Left colon (tissue), 2 donors: Measurements from ENCODE around the gene PCDHGB3. TPM values are rescaled to one million over a fixed set of nuclear protein-coding genes. Genes with fewer than 3 reads are reported as not detected.
A peak's percentile ranks its signal among the peaks of the same experiment; 100 is the strongest.
"Not testable (repeated sequence)": the region's sequence is repeated elsewhere in the genome, so short reads cannot be mapped to it uniquely, and the experiment has no call there.

ENCODE experiments used
- ATAC-seq: fragments of 200-7000 bp; cut with Tn5 transposase; one replicate; pipeline ENCODE4 v1.9.1; 2020; ENCODE audit warnings: mild to moderate bottlenecking, moderate library complexity
- DNase-seq, 2 donors: peaks; one replicate each; pipeline ENCODE4 v3.0.0-alpha.2; 2020
- intact Hi-C, 2 donors: fragments of 100-400 bp; cut with DNase I in 1 of 2; cut with micrococcal nuclease in 1 of 2; formaldehyde crosslinking; loops; one replicate each; pipeline versions ENCODE4 v1.11.2 to v1.14.0; 2022; cut with DNase I, micrococcal nuclease
- total RNA-seq, 2 donors: library from RNA; stranded (reverse); fragmentation: NEBNext Ultra II Directional; extraction: Animal tissue kit (Norgen Biotek cat#: 25700); gene quantifications; one replicate each; pipeline ENCODE4 v1.2.1, GENCODE V29; 2021
- donor health status: DM: no; HTN: no; CAD: no.
- donor health status: DM: yes; HTN: yes; CAD: no.

The PCDHGB3 gene
- total RNA-seq, 2 donors from 2014 or later: 0.98 to 1.5 TPM

GRCh38 chr5:141409598-141410306, 39.7 kb downstream of the PCDHGB3 start:
- DNase-seq: no peak
- intact Hi-C loops: loop anchor here in 1 of 2 donors (10.0 kb wide), 1 partner anchor 155 kb away; no protein-coding TSS in a partner anchor
- no peak for ATAC-seq

GRCh38 chr5:141411575-141411974, 41.5 kb downstream of the PCDHGB3 start:
- ATAC-seq: no peak
- intact Hi-C loops: loop anchor here in 1 of 2 donors (10.0 kb wide), 1 partner anchor 153 kb away; no protein-coding TSS in a partner anchor
- DNase-seq: no peak

DNA sequence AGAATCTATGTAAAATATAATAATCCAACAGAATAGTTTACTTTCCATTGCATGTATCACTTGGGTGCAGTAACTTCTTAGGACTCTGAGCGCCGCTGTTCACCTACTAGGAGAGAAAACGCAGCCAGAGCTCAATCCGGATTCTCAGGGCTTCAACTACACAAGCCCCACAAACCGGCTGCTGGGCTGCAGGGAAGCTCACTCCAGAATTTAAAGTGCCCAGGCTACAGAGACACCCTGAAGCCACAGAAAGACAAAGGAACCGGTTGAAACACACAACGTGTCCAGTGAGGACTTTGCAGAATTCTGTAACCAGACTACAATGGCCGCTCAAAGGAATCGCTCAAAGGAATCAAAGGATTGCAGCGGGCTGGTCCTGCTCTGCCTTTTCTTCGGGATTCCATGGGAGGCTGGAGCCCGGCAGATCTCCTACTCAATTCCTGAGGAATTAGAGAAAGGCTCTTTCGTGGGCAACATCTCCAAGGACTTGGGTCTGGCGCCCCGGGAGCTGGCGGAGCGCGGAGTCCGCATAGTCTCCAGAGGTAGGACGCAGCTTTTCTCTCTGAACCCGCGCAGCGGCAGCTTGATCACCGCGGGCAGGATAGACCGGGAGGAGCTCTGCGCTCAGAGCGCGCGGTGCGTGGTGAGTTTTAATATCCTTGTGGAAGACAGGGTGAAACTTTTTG, 43.0 kb downstream of the PCDHGB3 start, which contains the start of gene PCDHGA10:
Gene PCDHGA10, plus strand, starts transcription at position 134 of the 686 bp plus-strand sequence. Its CDS starts 189 bp downstream, at position 323.
- intact Hi-C loops: loop anchor here in 1 of 2 donors (10.0 kb wide), 1 partner anchor 152 kb away; no protein-coding TSS in a partner anchor
- ATAC-seq: peak; percentile 84
- peak in 1 of 2 donors; percentile 66 for DNase-seq

- DNase-seq: no peak
- ATAC-seq: peak; percentile 53
- intact Hi-C loops: loop anchor here in 1 of 2 donors (10.0 kb wide), 1 partner anchor 151 kb away; no protein-coding TSS in a partner anchor
These were observed 43.6 kb downstream of the PCDHGB3 start for GRCh38 chr5:141413540-141414069.

GRCh38 chr5:141414548-141415274, 44.7 kb downstream of the PCDHGB3 start:
- intact Hi-C loops: loop anchor here in 1 of 2 donors (10.0 kb wide), 1 partner anchor 150 kb away; no protein-coding TSS in a partner anchor
- ATAC-seq, DNase-seq: not testable (repeated sequence)

GRCh38 chr5:141415275-141415618, 45.2 kb downstream of the PCDHGB3 start:
- not testable (repeated sequence) for DNase-seq, ATAC-seq
- intact Hi-C loops: loop anchor here in 1 of 2 donors (10.0 kb wide), 1 partner anchor 150 kb away; no protein-coding TSS in a partner anchor

GRCh38 chr5:141417494-141418172, 47.6 kb downstream of the PCDHGB3 start, which contains the start of gene PCDHGB7:
Gene PCDHGB7 (plus strand): TSS chr5:141417677. CDS start chr5:141417860, 183 bp downstream.
- DNase-seq (peak in 1 of 2 donors; percentile 60), ATAC-seq (peak; percentile 70)
- intact Hi-C loops: loop anchor here in 1 of 2 donors (10.0 kb wide), 1 partner anchor 147 kb away; no protein-coding TSS in a partner anchor

GRCh38 chr5:141419074-141419880, 49.2 kb downstream of the PCDHGB3 start:
- intact Hi-C loops: loop anchor here in 1 of 2 donors (10.0 kb wide), 1 partner anchor 146 kb away; no protein-coding TSS in a partner anchor
- ATAC-seq: no peak
- no peak for DNase-seq

DNA sequence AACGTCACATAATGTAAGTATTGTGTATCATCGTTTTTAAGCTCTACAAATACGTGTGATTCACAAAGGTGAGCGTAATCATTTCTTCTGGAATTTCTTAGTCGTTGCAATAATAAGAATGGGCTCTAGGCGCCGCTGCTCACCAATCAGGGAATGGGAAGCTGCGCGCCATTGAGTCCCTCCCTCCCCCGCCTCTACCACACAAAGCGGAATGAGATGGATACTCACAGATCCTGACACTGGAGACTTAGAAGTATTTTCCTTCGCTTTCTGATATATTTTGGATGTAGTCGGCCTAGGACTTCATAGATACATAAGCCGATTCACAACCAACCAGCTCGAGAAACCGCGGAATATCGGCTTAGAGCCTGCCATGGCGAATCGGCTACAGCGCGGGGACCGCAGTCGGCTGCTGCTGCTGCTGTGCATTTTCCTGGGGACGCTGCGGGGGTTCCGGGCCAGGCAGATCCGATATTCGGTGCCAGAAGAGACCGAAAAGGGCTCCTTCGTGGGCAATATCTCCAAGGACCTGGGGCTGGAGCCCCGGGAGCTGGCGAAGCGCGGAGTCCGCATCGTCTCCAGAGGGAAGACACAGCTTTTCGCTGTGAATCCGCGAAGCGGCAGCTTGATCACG, 50.9 kb downstream of the PCDHGB3 start, which contains the start of gene PCDHGA11:
Gene PCDHGA11, plus strand, starts transcription at position 197 of the 634 bp plus-strand sequence. Its CDS starts 177 bp downstream, at position 374.
- DNase-seq (no peak), ATAC-seq (no peak)
- intact Hi-C loops: no loop called here

DNA sequence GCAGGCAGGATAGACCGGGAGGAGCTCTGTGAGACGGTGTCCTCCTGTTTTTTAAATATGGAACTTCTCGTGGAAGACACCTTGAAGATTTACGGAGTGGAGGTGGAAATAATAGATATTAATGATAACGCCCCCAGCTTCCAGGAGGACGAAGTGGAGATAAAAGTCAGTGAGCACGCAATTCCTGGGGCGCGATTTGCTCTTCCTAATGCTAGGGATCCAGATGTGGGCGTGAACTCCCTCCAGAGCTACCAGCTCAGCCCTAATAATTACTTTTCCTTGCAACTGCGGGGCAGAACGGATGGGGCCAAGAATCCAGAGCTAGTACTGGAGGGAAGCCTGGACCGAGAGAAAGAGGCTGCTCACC, 51.4 kb downstream of the PCDHGB3 start:
- ATAC-seq (no peak), DNase-seq (no peak)
- intact Hi-C loops: no loop called here

Other genes starting within 250 kb of the PCDHGB3 start
- under 1 TPM; 0.46 to 0.81 TPM for gene PCDHB4, start 248.4 kb upstream of the PCDHGB3 start, total RNA-seq
- under 1 TPM; 0.31 to 0.56 TPM for gene PCDHB5, start 235.0 kb upstream of the PCDHGB3 start, total RNA-seq
- under 1 TPM in 1 of 2 donors, not detected in 1; 0.11 TPM for gene PCDHB6, start 220.2 kb upstream of the PCDHGB3 start, total RNA-seq
- under 1 TPM; 0.12 to 0.34 TPM for gene PCDHB7, start 197.6 kb upstream of the PCDHGB3 start, total RNA-seq
- under 1 TPM; 0.59 to 0.67 TPM for gene PCDHB8, start 192.5 kb upstream of the PCDHGB3 start, total RNA-seq
- 1 to 10 TPM in 1 of 2 donors, under 1 TPM in 1; 0.34 to 1.2 TPM for gene PCDHB16, start 187.9 kb upstream of the PCDHGB3 start, total RNA-seq
- gene PCDHB9, start 183.1 kb upstream of the PCDHGB3 start, total RNA-seq: under 1 TPM; 0.34 to 0.61 TPM
- gene PCDHB10, start 177.9 kb upstream of the PCDHGB3 start, total RNA-seq: under 1 TPM; 0.40 to 0.56 TPM
- gene PCDHB11, start 170.6 kb upstream of the PCDHGB3 start, total RNA-seq: 1 to 10 TPM in 1 of 2 donors, under 1 TPM in 1; 0.82 to 1.4 TPM
- under 1 TPM; 0.24 to 0.42 TPM for gene PCDHB12, start 161.5 kb upstream of the PCDHGB3 start, total RNA-seq
- gene PCDHB13, start 156.3 kb upstream of the PCDHGB3 start, total RNA-seq: 1 to 10 TPM; 1.3 to 2.0 TPM
- 1 to 10 TPM; 1.2 to 1.7 TPM for gene PCDHB14, start 146.9 kb upstream of the PCDHGB3 start, total RNA-seq
- 1 to 10 TPM in 1 of 2 donors, under 1 TPM in 1; 0.49 to 1.1 TPM for gene PCDHB15, start 124.8 kb upstream of the PCDHGB3 start, total RNA-seq
- gene SLC25A2, start 66.2 kb upstream of the PCDHGB3 start, total RNA-seq: 1 to 10 TPM in 1 of 2 donors, under 1 TPM in 1; 0.95 to 1.4 TPM
- 10 to 100 TPM; 52.3 to 66.1 TPM for gene TAF7, start 49.5 kb upstream of the PCDHGB3 start, total RNA-seq
- under 1 TPM; 0.31 TPM for gene PCDHGA1, start 39.7 kb upstream of the PCDHGB3 start, total RNA-seq
- gene PCDHGA2, start 31.5 kb upstream of the PCDHGB3 start, total RNA-seq: under 1 TPM; 0.31 to 0.75 TPM
- gene PCDHGA3, start 26.4 kb upstream of the PCDHGB3 start, total RNA-seq: under 1 TPM; 0.21 to 0.39 TPM
- gene PCDHGB1, start 20.1 kb upstream of the PCDHGB3 start, total RNA-seq: 1 to 10 TPM in 1 of 2 donors, under 1 TPM in 1; 0.79 to 1.1 TPM
- gene PCDHGA4, start 15.2 kb upstream of the PCDHGB3 start, total RNA-seq: under 1 TPM; 0.37 to 0.84 TPM
- gene PCDHGB2, start 10.2 kb upstream of the PCDHGB3 start, total RNA-seq: 1 to 10 TPM; 1.6 to 1.7 TPM
- 1 to 10 TPM in 1 of 2 donors, under 1 TPM in 1; 0.70 to 1.5 TPM for gene PCDHGA5, start 6.1 kb upstream of the PCDHGB3 start, total RNA-seq
- 1 to 10 TPM; 1.6 to 2.0 TPM for gene PCDHGA6, start 3.6 kb downstream of the PCDHGB3 start, total RNA-seq
- 1 to 10 TPM; 1.3 to 1.5 TPM for gene PCDHGA7, start 12.5 kb downstream of the PCDHGB3 start, total RNA-seq
- gene PCDHGB4, start 17.5 kb downstream of the PCDHGB3 start, total RNA-seq: 1 to 10 TPM in 1 of 2 donors, under 1 TPM in 1; 0.98 to 1.3 TPM
- under 1 TPM; 0.73 to 0.82 TPM for gene PCDHGA8, start 22.4 kb downstream of the PCDHGB3 start, total RNA-seq
- 1 to 10 TPM; 3.4 to 4.0 TPM for gene PCDHGB5, start 27.7 kb downstream of the PCDHGB3 start, total RNA-seq
- gene PCDHGA9, start 32.5 kb downstream of the PCDHGB3 start, total RNA-seq: 1 to 10 TPM; 1.6 to 2.6 TPM
- 1 to 10 TPM; 1.9 to 2.2 TPM for gene PCDHGB6, start 37.8 kb downstream of the PCDHGB3 start, total RNA-seq
- 1 to 10 TPM; 2.8 to 5.3 TPM for gene PCDHGA10, start 42.7 kb downstream of the PCDHGB3 start, total RNA-seq
- gene PCDHGB7, start 47.4 kb downstream of the PCDHGB3 start, total RNA-seq: 1 to 10 TPM; 3.0 to 4.2 TPM
- gene PCDHGA11, start 50.8 kb downstream of the PCDHGB3 start, total RNA-seq: 1 to 10 TPM; 1.3 to 2.2 TPM
- 1 to 10 TPM; 1.8 to 2.0 TPM for gene PCDHGA12, start 60.3 kb downstream of the PCDHGB3 start, total RNA-seq
- 10 to 100 TPM; 15.3 to 16.0 TPM for gene PCDHGC3, start 105.7 kb downstream of the PCDHGB3 start, total RNA-seq
- under 1 TPM; 0.64 to 0.92 TPM for gene PCDHGC4, start 114.8 kb downstream of the PCDHGB3 start, total RNA-seq
- under 1 TPM; 0.75 to 0.76 TPM for gene PCDHGC5, start 118.8 kb downstream of the PCDHGB3 start, total RNA-seq
- gene DIAPH1, start 248.8 kb downstream of the PCDHGB3 start, total RNA-seq: 100 to 1,000 TPM; 105 to 108 TPM